GM12874 (cell line): ENCODE measurements around the gene SERPINA6.

Experiments used
- CTCF ChIP-seq: IDR thresholded peaks from 2 replicates; pipeline ENCODE4 v1.5.1; 2011; ENCODE audit warnings: low read depth, mild to moderate bottlenecking, control low read depth, low read length, moderate library complexity; ENCODE audit not compliant: insufficient read depth

SERPINA6 gene

GRCh38 chr14:94313991-94314655 is 9.0 kb downstream of the SERPINA6 start:
- TF ChIP-seq CTCF: no peak

GRCh38 chr14:94312481-94313246 is 10.5 kb downstream of the SERPINA6 start:
- TF ChIP-seq CTCF: no peak

GRCh38 chr14:94310248-94310647 is 12.9 kb downstream of the SERPINA6 start:
- no peak for TF ChIP-seq CTCF

GRCh38 chr14:94309721-94310120 is 13.4 kb downstream of the SERPINA6 start:
- TF ChIP-seq CTCF: no peak

GRCh38 chr14:94307410-94307992 is 15.6 kb downstream of the SERPINA6 start:
- TF ChIP-seq CTCF: peak; percentile 10; the same call in 1 of the 2 replicates

GRCh38 chr14:94306047-94306978 is 16.8 kb downstream of the SERPINA6 start:
- TF ChIP-seq CTCF: no peak
